Cerebellar cortex (tissue), 1 donor: Measurements from ENCODE around the gene ASAP2.

Source experiments
- DNase-seq: peaks from one replicate; pipeline ENCODE4 v3.0.0-alpha.2; 2015; ENCODE audit warnings: low spot score

The ASAP2 gene

GRCh38 chr2:9297807-9298206 lies 91.2 kb downstream of the ASAP2 start:
- no peak for DNase-seq

GRCh38 chr2:9298583-9298982 lies 92.0 kb downstream of the ASAP2 start:
- DNase-seq: no peak

- no peak for DNase-seq
These were observed 92.8 kb downstream of the ASAP2 start for GRCh38 chr2:9299161-9300100.

DNA sequence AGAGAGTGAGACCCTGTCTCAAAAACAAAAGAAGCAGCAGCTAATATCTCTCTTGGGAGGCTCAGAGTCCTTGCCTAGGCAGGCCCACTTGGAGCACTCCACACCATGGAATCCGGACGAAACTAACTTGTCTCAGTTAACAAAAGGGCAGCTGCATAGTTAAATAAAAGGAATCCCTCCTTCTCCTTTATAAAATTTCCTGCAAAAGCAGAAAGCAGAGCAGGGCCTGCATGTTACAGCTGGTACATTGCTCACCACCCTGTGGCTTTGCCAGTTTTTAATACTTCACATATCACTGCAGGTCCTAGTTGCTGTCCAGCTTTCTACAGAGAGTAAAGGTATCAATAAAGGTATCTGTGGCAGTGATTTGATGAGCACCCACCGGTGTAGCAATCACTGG lies 93.6 kb downstream of the ASAP2 start:
- DNase-seq: no peak

GRCh38 chr2:9300829-9301453 lies 94.3 kb downstream of the ASAP2 start:
- no peak for DNase-seq

GRCh38 chr2:9302755-9303154 lies 96.1 kb downstream of the ASAP2 start:
- no peak for DNase-seq

GRCh38 chr2:9303528-9304225 lies 97.1 kb downstream of the ASAP2 start:
- no peak for DNase-seq

- DNase-seq: no peak
These were observed 100.3 kb downstream of the ASAP2 start for GRCh38 chr2:9306911-9307310.

GRCh38 chr2:9307535-9307934 lies 100.9 kb downstream of the ASAP2 start:
- DNase-seq: peak; percentile 45

- peak; percentile 48 for DNase-seq
These were observed 101.8 kb downstream of the ASAP2 start for GRCh38 chr2:9308186-9308955.

DNA sequence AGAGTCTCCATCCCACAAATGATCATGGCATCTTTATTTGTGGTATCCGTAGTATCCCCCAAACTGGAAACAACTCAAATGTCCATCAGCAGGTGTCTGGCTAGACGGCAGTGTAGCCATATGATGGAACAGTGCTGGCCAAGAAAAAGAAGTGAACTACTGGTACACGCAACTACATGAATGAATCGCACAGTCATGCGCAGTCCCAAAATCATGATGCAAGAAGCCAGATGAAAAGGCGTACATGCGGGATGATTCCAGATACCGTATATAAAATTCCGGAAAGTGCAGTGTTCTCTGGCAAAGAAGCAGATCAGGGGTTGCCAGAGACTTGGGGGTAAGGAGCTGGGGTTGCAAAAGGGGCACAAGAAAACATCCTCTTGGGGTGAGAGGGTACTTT lies 102.5 kb downstream of the ASAP2 start:
- no peak for DNase-seq

GRCh38 chr2:9310377-9310776 lies 103.8 kb downstream of the ASAP2 start:
- DNase-seq: no peak

- no peak for DNase-seq
These were observed 104.2 kb downstream of the ASAP2 start for GRCh38 chr2:9310798-9311197.

DNA sequence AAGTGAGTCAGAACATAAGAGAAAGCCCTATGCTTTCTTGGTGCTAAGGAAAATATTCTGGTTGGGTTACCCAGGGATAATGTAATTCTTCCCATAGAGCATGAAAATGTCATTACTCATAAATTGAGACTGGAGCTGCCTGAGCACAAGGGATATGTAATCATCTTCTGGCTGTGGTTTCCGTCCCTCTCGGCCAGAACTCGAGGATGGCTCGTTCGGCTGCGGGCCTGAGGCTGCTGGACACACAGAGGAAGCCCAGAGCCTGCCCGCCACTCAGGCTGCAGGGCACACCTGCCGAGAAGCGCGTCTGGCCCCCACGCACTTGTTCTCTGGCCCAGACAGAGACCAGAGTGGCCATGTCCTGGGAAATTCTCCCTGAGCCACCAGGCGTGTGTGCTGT lies 104.9 kb downstream of the ASAP2 start:
- peak; percentile 89 for DNase-seq

DNA sequence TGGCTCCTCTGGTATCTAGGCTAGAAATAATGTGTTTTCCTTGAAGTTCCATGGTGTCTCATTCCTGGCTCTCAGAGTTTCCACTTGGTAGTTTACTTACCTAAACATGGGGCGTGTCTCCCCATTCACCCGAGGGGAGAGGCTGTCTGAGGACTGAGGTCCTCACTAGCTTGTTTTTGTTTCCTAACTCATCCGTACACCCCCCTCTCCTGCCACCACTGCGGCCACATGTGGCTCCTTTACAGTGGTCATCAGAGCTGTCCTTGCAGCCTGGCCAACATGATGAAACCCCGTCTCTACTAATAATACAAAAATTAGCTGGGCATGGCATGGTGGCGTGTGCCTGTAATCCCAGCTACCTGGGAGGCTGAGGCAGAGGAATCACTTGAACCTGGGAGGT lies 106.0 kb downstream of the ASAP2 start:
- no peak for DNase-seq

GRCh38 chr2:9313443-9313842 lies 106.8 kb downstream of the ASAP2 start:
- no peak for DNase-seq

DNA sequence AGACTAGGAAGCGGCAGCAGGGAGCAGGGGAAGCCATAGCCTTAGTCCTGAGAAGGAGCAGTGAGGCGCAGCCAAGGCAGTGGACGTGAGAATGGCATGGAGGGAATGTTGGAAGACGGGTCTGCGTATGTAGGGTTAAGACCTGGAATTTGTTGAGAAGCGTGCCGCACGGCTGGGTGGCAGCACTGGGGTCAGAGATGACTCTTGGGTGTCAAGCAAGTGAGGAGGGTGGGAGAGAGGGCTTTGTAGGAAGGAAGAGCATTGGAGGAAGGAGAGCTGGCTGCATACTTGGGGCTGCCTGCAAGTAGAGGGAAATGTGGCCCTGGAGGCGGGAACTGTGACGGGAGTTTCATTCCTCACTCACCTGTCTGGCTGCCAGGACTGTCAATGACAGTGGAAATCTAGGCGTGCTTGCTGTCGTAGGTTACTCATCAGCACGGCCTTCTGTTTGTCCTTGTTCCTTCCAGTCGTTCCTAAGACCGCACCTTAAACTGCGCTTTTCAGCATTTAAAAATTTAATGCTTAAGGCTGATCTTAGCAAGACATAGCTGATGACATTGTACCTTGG lies 108.8 kb downstream of the ASAP2 start:
- DNase-seq: no peak

DNA sequence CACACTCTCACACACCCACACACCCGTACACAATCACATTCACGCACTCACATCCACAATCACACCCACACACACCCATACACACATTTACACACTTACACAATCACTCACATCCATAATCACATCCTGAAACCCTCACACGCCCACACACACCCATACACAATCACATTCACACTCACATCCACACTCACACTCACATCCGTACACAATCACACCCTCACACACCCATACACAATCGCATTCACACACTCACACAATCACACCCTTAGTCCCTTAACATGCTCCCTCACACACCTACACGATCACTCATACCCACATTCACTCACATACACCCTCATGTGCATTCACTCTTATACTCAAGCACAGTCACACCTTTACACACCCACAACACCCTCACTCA lies 110.9 kb downstream of the ASAP2 start:
- no peak for DNase-seq

- no peak for DNase-seq
These were observed 112.1 kb downstream of the ASAP2 start for GRCh38 chr2:9318461-9319337.

- peak; percentile 28 for DNase-seq
These were observed 112.7 kb downstream of the ASAP2 start for GRCh38 chr2:9319338-9319715.

- no peak for DNase-seq
These were observed 116.0 kb downstream of the ASAP2 start for GRCh38 chr2:9322576-9322975.
